HEK293 (cell line): ENCODE measurements around the gene KLHL25.

Experiments
- INSM2 ChIP-seq: fragments of 450-650 bp; formaldehyde crosslinking; IDR thresholded peaks from 2 replicates; pipeline ENCODE4 v1.5.1; 2016; ENCODE audit warnings: missing biosample characterization, missing genetic modification characterization
- KLF17 ChIP-seq: fragments of 450-650 bp; formaldehyde crosslinking; IDR thresholded peaks from 2 replicates; pipeline ENCODE4 v1.5.1; 2016; ENCODE audit warnings: missing biosample characterization, missing genetic modification characterization
- KLF8 ChIP-seq: fragments of 450-650 bp; formaldehyde crosslinking; IDR thresholded peaks from 2 replicates; pipeline ENCODE4 v1.5.1; 2016; ENCODE audit warnings: missing biosample characterization, missing genetic modification characterization
- KLF9 ChIP-seq: fragments of 450-650 bp; formaldehyde crosslinking; IDR thresholded peaks from 2 replicates; pipeline ENCODE4 v1.5.1; 2016; ENCODE audit warnings: missing biosample characterization, missing genetic modification characterization, low read depth
- OSR2 ChIP-seq: fragments of 450-650 bp; formaldehyde crosslinking; IDR thresholded peaks from 2 replicates; pipeline ENCODE4 v1.5.1; 2016; ENCODE audit warnings: missing biosample characterization, missing genetic modification characterization
- PRDM1 ChIP-seq: fragments of 450-650 bp; formaldehyde crosslinking; IDR thresholded peaks from 2 replicates; pipeline ENCODE4; 2016; ENCODE audit warnings: missing biosample characterization, missing genetic modification characterization
- PRDM6 ChIP-seq: fragments of 450-650 bp; formaldehyde crosslinking; IDR thresholded peaks from 2 replicates; pipeline ENCODE4 v1.5.1; 2017; ENCODE audit warnings: missing biosample characterization, missing genetic modification characterization
- SCRT2 ChIP-seq: fragments of 450-650 bp; formaldehyde crosslinking; IDR thresholded peaks from 2 replicates; pipeline ENCODE4 v1.5.1; 2016; ENCODE audit warnings: missing biosample characterization, missing genetic modification characterization
- SP2 ChIP-seq: fragments of 450-650 bp; formaldehyde crosslinking; IDR thresholded peaks from 2 replicates; pipeline ENCODE4 v1.5.1; 2016; ENCODE audit warnings: missing biosample characterization, missing genetic modification characterization
- WT1 ChIP-seq: fragments of 450-650 bp; formaldehyde crosslinking; IDR thresholded peaks from 2 replicates; pipeline ENCODE4 v1.5.1; 2016; ENCODE audit warnings: missing biosample characterization, missing genetic modification characterization
- ZBTB1 ChIP-seq: fragments of 450-650 bp; formaldehyde crosslinking; IDR thresholded peaks from 2 replicates; pipeline ENCODE4 v1.5.1; 2016; ENCODE audit warnings: missing biosample characterization, missing genetic modification characterization
- ZBTB10 ChIP-seq: fragments of 450-650 bp; formaldehyde crosslinking; IDR thresholded peaks from 2 replicates; pipeline ENCODE4 v1.5.1; 2016; ENCODE audit warnings: missing biosample characterization, missing genetic modification characterization
- ZBTB20 ChIP-seq: fragments of 450-650 bp; formaldehyde crosslinking; IDR thresholded peaks from 2 replicates; pipeline ENCODE4 v1.5.1; 2016; ENCODE audit warnings: missing biosample characterization, missing genetic modification characterization
- ZBTB21 ChIP-seq: fragments of 450-650 bp; formaldehyde crosslinking; IDR thresholded peaks from 2 replicates; pipeline ENCODE4 v1.5.1; 2017; ENCODE audit warnings: missing biosample characterization, missing genetic modification characterization
- ZFHX2 ChIP-seq: fragments of 450-650 bp; formaldehyde crosslinking; conservative IDR thresholded peaks from 2 replicates; pipeline ENCODE4 v1.5.1; 2016; ENCODE audit warnings: missing biosample characterization, missing genetic modification characterization
- ZFP41 ChIP-seq: fragments of 450-650 bp; formaldehyde crosslinking; IDR thresholded peaks from 2 replicates; pipeline ENCODE4 v1.5.1; 2016; ENCODE audit warnings: missing biosample characterization, missing genetic modification characterization, borderline replicate concordance
- ZFP69B ChIP-seq: fragments of 450-650 bp; formaldehyde crosslinking; IDR thresholded peaks from 2 replicates; pipeline ENCODE4 v1.5.1; 2016; ENCODE audit warnings: missing biosample characterization, missing genetic modification characterization
- ZIC2 ChIP-seq: fragments of 450-650 bp; formaldehyde crosslinking; IDR thresholded peaks from 2 replicates; pipeline ENCODE4 v1.5.1; 2016; ENCODE audit warnings: missing biosample characterization, missing genetic modification characterization
- ZNF114 ChIP-seq: fragments of 450-650 bp; formaldehyde crosslinking; IDR thresholded peaks from 2 replicates; pipeline ENCODE4 v1.5.0; 2017; ENCODE audit warnings: missing biosample characterization, missing genetic modification characterization
- ZNF157 ChIP-seq: fragments of 450-650 bp; formaldehyde crosslinking; IDR thresholded peaks from 2 replicates; pipeline ENCODE4 v1.5.1; 2016; ENCODE audit warnings: missing biosample characterization, missing genetic modification characterization
- ZNF19 ChIP-seq: fragments of 450-650 bp; formaldehyde crosslinking; IDR thresholded peaks from 2 replicates; pipeline ENCODE4; 2016; ENCODE audit warnings: missing biosample characterization, missing genetic modification characterization, low read depth
- ZNF239 ChIP-seq: fragments of 450-650 bp; formaldehyde crosslinking; IDR thresholded peaks from 2 replicates; pipeline ENCODE4 v1.5.1; 2016; ENCODE audit warnings: missing biosample characterization, missing genetic modification characterization
- ZNF280C ChIP-seq: fragments of 450-650 bp; formaldehyde crosslinking; IDR thresholded peaks from 2 replicates; pipeline ENCODE4 v1.5.1; 2016; ENCODE audit warnings: missing biosample characterization, missing genetic modification characterization
- ZNF292 ChIP-seq: fragments of 450-650 bp; formaldehyde crosslinking; IDR thresholded peaks from 2 replicates; pipeline ENCODE4 v1.5.1; 2016; ENCODE audit warnings: low read depth, missing biosample characterization, missing genetic modification characterization, borderline replicate concordance
- ZNF514 ChIP-seq: fragments of 450-650 bp; formaldehyde crosslinking; IDR thresholded peaks from 2 replicates; pipeline ENCODE4 v1.5.1; 2016; ENCODE audit warnings: missing biosample characterization, missing genetic modification characterization
- ZNF521 ChIP-seq: fragments of 450-650 bp; formaldehyde crosslinking; IDR thresholded peaks from 2 replicates; pipeline ENCODE4 v1.5.1; 2017; ENCODE audit warnings: missing biosample characterization, mild to moderate bottlenecking, missing genetic modification characterization
- ZNF558 ChIP-seq: fragments of 450-650 bp; formaldehyde crosslinking; IDR thresholded peaks from 2 replicates; pipeline ENCODE4 v1.5.1; 2016; ENCODE audit warnings: missing biosample characterization, missing genetic modification characterization
- ZNF624 ChIP-seq: fragments of 450-650 bp; formaldehyde crosslinking; IDR thresholded peaks from 2 replicates; pipeline ENCODE4 v1.5.1; 2017; ENCODE audit warnings: missing biosample characterization, missing genetic modification characterization
- ZNF670 ChIP-seq: fragments of 450-650 bp; formaldehyde crosslinking; IDR thresholded peaks from 2 replicates; pipeline ENCODE4 v1.5.1; 2016; ENCODE audit warnings: missing biosample characterization, missing genetic modification characterization, low read depth
- ZNF692 ChIP-seq: fragments of 450-650 bp; formaldehyde crosslinking; IDR thresholded peaks from 2 replicates; pipeline ENCODE4 v1.5.1; 2016; ENCODE audit warnings: missing biosample characterization, missing genetic modification characterization
- ZNF776 ChIP-seq: fragments of 450-650 bp; formaldehyde crosslinking; IDR thresholded peaks from 2 replicates; pipeline ENCODE4 v1.5.0; 2017; ENCODE audit warnings: missing biosample characterization, missing genetic modification characterization, borderline replicate concordance
- ZNF785 ChIP-seq: fragments of 450-650 bp; formaldehyde crosslinking; IDR thresholded peaks from 2 replicates; pipeline ENCODE4 v1.5.1; 2016; ENCODE audit warnings: missing biosample characterization, missing genetic modification characterization
- ZSCAN23 ChIP-seq: fragments of 450-650 bp; formaldehyde crosslinking; IDR thresholded peaks from 2 replicates; pipeline ENCODE4 v1.5.1; 2016; ENCODE audit warnings: missing biosample characterization, missing genetic modification characterization

KLHL25 gene

GRCh38 chr15:85805420-85805819 lies 10.7 kb upstream of the KLHL25 start (continued):
- TF ChIP-seq KLF9 (tag by site-specific recombination) = no peak
- TF ChIP-seq ZNF776 (tag by site-specific recombination) = no peak
- TF ChIP-seq ZFP69B = no peak
- TF ChIP-seq OSR2 (tag by site-specific recombination) = peak; percentile 61
- no peak for TF ChIP-seq ZBTB20 (tag by site-specific recombination)
- 0 out of 2 replicates have a peak, but pooled peaks have one; percentile 20 for TF ChIP-seq WT1 (tag by site-specific recombination)
- TF ChIP-seq ZNF521 (tag by site-specific recombination) = no peak
- TF ChIP-seq SP2 (tag by site-specific recombination) = no peak
- TF ChIP-seq ZNF624 (tag by site-specific recombination) = no peak
- no peak for TF ChIP-seq ZNF558 (tag by site-specific recombination)
- TF ChIP-seq ZNF670 (tag by site-specific recombination) = no peak
- no peak for TF ChIP-seq KLF17 (tag by site-specific recombination)
- TF ChIP-seq ZNF785 = no peak
- TF ChIP-seq ZNF239 (tag by site-specific recombination) = no peak
- no peak for TF ChIP-seq ZNF514 (tag by site-specific recombination)
- TF ChIP-seq ZBTB21 = no peak
- TF ChIP-seq ZNF692 = no peak
- no peak for TF ChIP-seq ZBTB10 (tag by site-specific recombination)
- TF ChIP-seq ZIC2 (tag by site-specific recombination) = peak; percentile 31; the same call in 1 of the 2 replicates
- no peak for TF ChIP-seq ZNF157 (tag by site-specific recombination)
- TF ChIP-seq ZNF280C (tag by site-specific recombination) = no peak
- TF ChIP-seq ZFP41 (tag by site-specific recombination) = no peak
- TF ChIP-seq PRDM1 (tag by site-specific recombination) = no peak
- TF ChIP-seq ZFHX2 (tag by site-specific recombination) = peak; percentile 49
- no peak for TF ChIP-seq ZBTB1
- no peak for TF ChIP-seq ZNF292 (tag by site-specific recombination)
- no peak for TF ChIP-seq KLF8 (tag by site-specific recombination)
- no peak for TF ChIP-seq SCRT2 (tag by site-specific recombination)
- no peak for TF ChIP-seq ZNF114 (tag by site-specific recombination)
- TF ChIP-seq INSM2 (tag by site-specific recombination) = no peak
- no peak for TF ChIP-seq ZNF19 (tag by site-specific recombination)
- peak; percentile 47; the same call in 1 of the 2 replicates for TF ChIP-seq PRDM6 (tag by site-specific recombination)
- no peak for TF ChIP-seq ZSCAN23 (tag by site-specific recombination)
